ENCODE data around the gene APOL6. TPM values are rescaled to one million over a fixed set of nuclear protein-coding genes. Genes with fewer than 3 reads are reported as not detected.

APOL6 gene
- total and polyA plus RNA-seq, 2 of the 4 experiments (the other 2 are of a cell fraction): 1.2 to 7.2 TPM

DNA sequence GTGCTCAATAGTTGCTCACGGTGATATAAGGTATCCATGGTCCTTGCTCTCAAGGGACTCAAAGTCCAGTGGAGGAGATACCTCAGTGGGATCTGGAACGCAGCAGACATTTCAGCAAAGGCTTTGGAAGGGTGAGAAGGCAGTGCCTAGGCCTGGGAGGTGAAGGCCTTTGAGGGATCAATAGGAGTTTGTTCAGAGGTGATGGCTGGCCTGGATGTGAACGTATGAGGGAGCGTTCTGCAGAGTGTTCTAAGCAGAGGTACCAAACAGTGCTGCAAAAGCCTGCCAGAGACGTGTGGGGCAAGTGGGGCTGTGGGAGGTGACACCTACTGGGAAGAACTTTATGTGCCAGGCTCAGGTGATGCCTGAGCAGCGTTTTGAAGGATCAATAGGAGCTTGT, 23.7 kb upstream of the APOL6 start:
- Histone ChIP-seq H4K8ac (ENCODE audit: low read depth in 2 of 2, low read length in 2 of 2) (no peak overlapping the region), H3K4me1 (ENCODE audit: control insufficient read depth, insufficient read depth, low read length) (peaks cover 6% of the 10 kb centered on the region), H2BK20ac (ENCODE audit: low read depth, low read length) (peak overlapping the region; percentile 21; the same call in 1 of the 2 replicates), H4K5ac (ENCODE audit: low read depth, low read length) (no peak overlapping the region), H3K9ac (ENCODE audit: low read depth, low read length) (no peak overlapping the region), H2AFZ (replicated peaks; ENCODE audit: low read length, poor library complexity) (no peak overlapping the region), H3K27me3 (ENCODE audit: control insufficient read depth, insufficient read depth, low read length) (no peaks in the 10 kb centered on the region; the same call in 1 of the 2 replicates), H3K9me1 (ENCODE audit: insufficient read depth, low read length) (peaks cover 5% of the 10 kb centered on the region), H3K4me3 (ENCODE audit: insufficient read depth, low read depth, low read length) (no peak overlapping the region), H3K14ac (replicated peaks; ENCODE audit: low read depth, low read length) (no peak overlapping the region), H3K9me3 (ENCODE audit: control insufficient read depth, insufficient read depth, low read length) (no peaks in the 10 kb centered on the region), H2AK9ac (replicated peaks; ENCODE audit: low read depth, low read length, poor library complexity) (peak overlapping the region; percentile 58), H4K20me1 (ENCODE audit: insufficient read depth, low read length) (no peaks in the 10 kb centered on the region), H3K18ac (ENCODE audit: low read depth, low read length) (no peak overlapping the region), H3K56ac (ENCODE audit: extremely low read depth, insufficient read depth, low read length) (no peak overlapping the region), H3K79me1 (ENCODE audit: low read depth in 1 of 2, low read length in 2 of 2) (peaks cover 3 to 14% of the 10 kb centered on the region in 2 experiments; a peak in 3 of 4 replicates), H3K4me2 (ENCODE audit: low read depth, low read length) (no peak overlapping the region), H3K4ac (ENCODE audit: low read depth, low read length) (no peak overlapping the region), H4K91ac (ENCODE audit: insufficient read depth, low read depth, low read length) (no peak overlapping the region), H2BK5ac (ENCODE audit: low read depth, low read length, poor library complexity, severe bottlenecking) (no peak overlapping the region), H3K23ac (ENCODE audit: low read depth, low read length) (no peak overlapping the region), H3K36me3 (ENCODE audit: control insufficient read depth, insufficient read depth, low read length) (no peaks in the 10 kb centered on the region), H2AK5ac (ENCODE audit: low read depth, low read length) (peak overlapping the region; percentile 32; the same call in 1 of the 2 replicates), H2BK15ac (ENCODE audit: low read depth, low read length) (no peak overlapping the region; the same call in 2 of the 3 replicates), H2BK120ac (ENCODE audit: low read depth, low read length) (no peak overlapping the region; the same call in 1 of the 2 replicates), H3K27ac (ENCODE audit: insufficient read depth, low read length) (no peak overlapping the region)
- POLR2A ChIA-PET (ENCODE audit: unreplicated experiment): no interaction called here
- WGBS, 2 experiments (ENCODE audit: extremely low coverage in 2 of 2, insufficient read length in 1 of 2): 78% methylated on average over 4 of the region's 6 CpGs; no CpG with 5 or more reads in 1 of the 2 experiments
- no peak for DNase-seq
- no peak for ATAC-seq (ENCODE audit: low read depth)
- no peak for TF ChIP-seq CTCF (conservative IDR thresholded peaks at IDR 0.05; ENCODE audit: low read depth, low read length)
- CTCF ChIA-PET: no interaction called here
- intact Hi-C loops (cut with micrococcal nuclease) (no loop called here), dilution Hi-C loops (cut with HindIII; ENCODE audit: low sequenced_read_pairs, unreplicated experiment) (no loop called here), in situ Hi-C loops (cut with MboI; ENCODE audit: low sequenced_read_pairs) (loop anchor here (10.0 kb wide), 1 partner anchor 500 kb away; no protein-coding TSS in a partner anchor)
- no TSS peak for BruUV-seq (replicated peaks)
